ELF-1 (cell line): ENCODE measurements around the gene RNH1.
A peak's percentile ranks its signal among the peaks of the same experiment; 100 is the strongest.

ENCODE experiments used
- DNase-seq: peaks from one replicate; pipeline ENCODE4 v3.0.0-alpha.2; 2016; ENCODE audit warnings: low read depth, low spot score

RNH1 gene

GRCh38 chr11:506995-507726 is at the start of gene RNH1:
Gene RNH1, minus strand, starts transcription at chr11:507242. Its CDS starts 5,080 bp downstream, at chr11:502162.
- no peak for DNase-seq

GRCh38 chr11:555780-556661 is 49.0 kb upstream of the RNH1 start:
- DNase-seq = no peak

GRCh38 chr11:555227-555779 is 48.3 kb upstream of the RNH1 start:
- DNase-seq = no peak

GRCh38 chr11:554428-555226 is 47.6 kb upstream of the RNH1 start:
- peak; percentile 90 for DNase-seq

- DNase-seq = no peak
Observed at GRCh38 chr11:553988-554340, 46.9 kb upstream of the RNH1 start.

- peak; percentile 58 for DNase-seq
Observed at GRCh38 chr11:553083-553987, 46.3 kb upstream of the RNH1 start.

GRCh38 chr11:551596-551995 is 44.6 kb upstream of the RNH1 start:
- DNase-seq = no peak

GRCh38 chr11:551131-551530 is 44.1 kb upstream of the RNH1 start:
- DNase-seq = no peak

- DNase-seq = no peak
Observed at GRCh38 chr11:550746-551085, 43.7 kb upstream of the RNH1 start.

- DNase-seq = no peak
Observed at GRCh38 chr11:550021-550745, 43.1 kb upstream of the RNH1 start.

GRCh38 chr11:548700-549603 is 41.9 kb upstream of the RNH1 start:
- DNase-seq = no peak

GRCh38 chr11:545171-545570 is 38.1 kb upstream of the RNH1 start:
- DNase-seq = no peak

GRCh38 chr11:544817-545166 is 37.8 kb upstream of the RNH1 start:
- DNase-seq = no peak

- DNase-seq = no peak
Observed at GRCh38 chr11:541433-541885, 34.4 kb upstream of the RNH1 start.

GRCh38 chr11:540583-541432 is 33.8 kb upstream of the RNH1 start:
- DNase-seq = no peak

GRCh38 chr11:539971-540481 is 33.0 kb upstream of the RNH1 start:
- no peak for DNase-seq

- DNase-seq = no peak
Observed at GRCh38 chr11:538431-539051, 31.5 kb upstream of the RNH1 start.
